Activated T-cell treated with anti-CD3 and anti-CD28 coated beads, Interleukin-2, amount 50 U/mL, for 72 hours (primary cell): ENCODE measurements around the gene TLE1. TPM values are rescaled to one million over a fixed set of nuclear protein-coding genes. Genes with fewer than 3 reads are reported as not detected.

Source experiments
- ATAC-seq, 2 donors: fragments of 150-1000 bp; cut with Tn5 transposase; replicated peaks in 1 of 2; 2 replicates each; pipeline ENCODE4 v1.10.0; 2021; ENCODE audit warnings: moderate library complexity in 2 of 2, mild to moderate bottlenecking in 1 of 2
- DNase-seq, 2 donors: peaks; one replicate each; pipeline ENCODE4 v3.0.0; 2021 to 2022; ENCODE audit warnings: mixed read lengths in 1 of 2
- H3K27ac Mint-ChIP-seq: one replicate; pipeline ENCODE4 v1.8.0; 2022; ENCODE audit warnings: mild to moderate bottlenecking, moderate library complexity, mixed read lengths
- H3K27me3 Mint-ChIP-seq: one replicate; pipeline ENCODE4 v1.8.0; 2022; ENCODE audit warnings: low read depth, mixed read lengths
- H3K36me3 Mint-ChIP-seq, 2 donors: one replicate each; pipeline ENCODE4 v1.8.0; 2022; ENCODE audit warnings: mixed read lengths in 2 of 2, mild to moderate bottlenecking in 1 of 2; ENCODE audit not compliant: insufficient read depth in 2 of 2
- H3K4me1 Mint-ChIP-seq: one replicate; pipeline ENCODE4 v1.8.0; 2022; ENCODE audit warnings: low read depth, mixed read lengths
- H3K4me3 Mint-ChIP-seq, 2 donors: one replicate each; pipeline ENCODE4 v1.8.0; 2022; ENCODE audit warnings: mild to moderate bottlenecking in 2 of 2, mixed read lengths in 2 of 2, moderate library complexity in 2 of 2
- H3K9me3 Mint-ChIP-seq, 2 donors: one replicate each; pipeline ENCODE4 v1.8.0; 2022; ENCODE audit warnings: mixed read lengths in 2 of 2
- total RNA-seq, 2 donors: library from RNA; stranded (reverse); gene quantifications; one replicate each; pipeline ENCODE4 v1.2.3, GENCODE V29; 2022

The TLE1 gene
- total RNA-seq, 2 donors from 2014 or later: 0.30 to 0.34 TPM

GRCh38 chr9:81621118-81621517 lies 68.2 kb downstream of the TLE1 start:
- no peak for ATAC-seq
- peaks cover 8% of the 10 kb centered on the region for H3K4me1 Mint-ChIP-seq
- peaks cover 0 to 2% of the 10 kb centered on the region in 2 donors for H3K9me3 Mint-ChIP-seq
- H3K36me3 Mint-ChIP-seq: peaks cover 0 to 2% of the 10 kb centered on the region in 2 donors
- H3K27me3 Mint-ChIP-seq: peaks cover 12% of the 10 kb centered on the region
- no peak for DNase-seq
- no peak overlapping the region for H3K4me3 Mint-ChIP-seq
- H3K27ac Mint-ChIP-seq: no peak overlapping the region

GRCh38 chr9:81620002-81620390 lies 69.4 kb downstream of the TLE1 start:
- DNase-seq (peak; percentile 11 to 34), ATAC-seq (peak; percentile 62 to 85)
- Mint-ChIP-seq H3K27me3 (peaks cover 12% of the 10 kb centered on the region), H3K27ac (no peak overlapping the region), H3K36me3 (peaks cover 0 to 2% of the 10 kb centered on the region in 2 donors), H3K4me1 (peaks cover 8% of the 10 kb centered on the region), H3K4me3 (peak overlapping the region in 1 of 2 donors; percentile 45), H3K9me3 (peaks cover 0 to 2% of the 10 kb centered on the region in 2 donors)

- Mint-ChIP-seq H3K27me3 (peaks cover 12% of the 10 kb centered on the region), H3K9me3 (peaks cover 0 to 2% of the 10 kb centered on the region in 2 donors), H3K27ac (no peak overlapping the region), H3K36me3 (peaks cover 0 to 2% of the 10 kb centered on the region in 2 donors), H3K4me3 (peak overlapping the region in 1 of 2 donors; percentile 45), H3K4me1 (peaks cover 8% of the 10 kb centered on the region)
- DNase-seq: no peak
- peak; percentile 51 to 53 for ATAC-seq
Measured at GRCh38 chr9:81619353-81620001, 69.9 kb downstream of the TLE1 start.

- Mint-ChIP-seq H3K9me3 (peaks cover 0 to 2% of the 10 kb centered on the region in 2 donors), H3K4me1 (peaks cover 8% of the 10 kb centered on the region), H3K36me3 (peaks cover 0 to 2% of the 10 kb centered on the region in 2 donors), H3K27me3 (peaks cover 8% of the 10 kb centered on the region), H3K27ac (no peak overlapping the region), H3K4me3 (no peak overlapping the region)
- ATAC-seq (no peak), DNase-seq (no peak)
Measured at GRCh38 chr9:81618923-81619322, 70.4 kb downstream of the TLE1 start.

GRCh38 chr9:81616141-81616540 lies 73.2 kb downstream of the TLE1 start:
- ATAC-seq (no peak), DNase-seq (no peak)
- Mint-ChIP-seq H3K4me3 (no peak overlapping the region), H3K27ac (no peak overlapping the region), H3K36me3 (no peaks in the 10 kb centered on the region), H3K27me3 (peaks cover 2% of the 10 kb centered on the region), H3K4me1 (peaks cover 8% of the 10 kb centered on the region), H3K9me3 (no peaks in the 10 kb centered on the region)

- Mint-ChIP-seq H3K36me3 (no peaks in the 10 kb centered on the region), H3K4me3 (no peak overlapping the region), H3K4me1 (no peaks in the 10 kb centered on the region), H3K9me3 (no peaks in the 10 kb centered on the region), H3K27me3 (no peaks in the 10 kb centered on the region), H3K27ac (no peak overlapping the region)
- no peak for DNase-seq
- ATAC-seq: no peak
Measured at GRCh38 chr9:81614335-81614734, 75.0 kb downstream of the TLE1 start.

- no peak for ATAC-seq
- H3K36me3 Mint-ChIP-seq: no peaks in the 10 kb centered on the region
- DNase-seq: no peak
- no peak overlapping the region for H3K27ac Mint-ChIP-seq
- H3K9me3 Mint-ChIP-seq: no peaks in the 10 kb centered on the region
- no peaks in the 10 kb centered on the region for H3K4me1 Mint-ChIP-seq
- H3K4me3 Mint-ChIP-seq: no peak overlapping the region
- H3K27me3 Mint-ChIP-seq: no peaks in the 10 kb centered on the region
Measured at GRCh38 chr9:81613002-81613812, 76.1 kb downstream of the TLE1 start.

GRCh38 chr9:81611664-81612063 lies 77.7 kb downstream of the TLE1 start:
- Mint-ChIP-seq H3K36me3 (no peaks in the 10 kb centered on the region), H3K9me3 (peaks cover 0 to 1% of the 10 kb centered on the region in 2 donors)

GRCh38 chr9:81610740-81611107 lies 78.6 kb downstream of the TLE1 start:
- H3K9me3 Mint-ChIP-seq: peaks cover 0 to 1% of the 10 kb centered on the region in 2 donors
- H3K36me3 Mint-ChIP-seq: no peaks in the 10 kb centered on the region
- no peak for DNase-seq
- no peak overlapping the region for H3K4me3 Mint-ChIP-seq
- no peaks in the 10 kb centered on the region for H3K4me1 Mint-ChIP-seq
- H3K27me3 Mint-ChIP-seq: no peaks in the 10 kb centered on the region
- no peak overlapping the region for H3K27ac Mint-ChIP-seq
- ATAC-seq: no peak

More at GRCh38 chr9:81611664-81612063, 77.7 kb downstream of the TLE1 start:
- no peak for DNase-seq
- no peaks in the 10 kb centered on the region for H3K4me1 Mint-ChIP-seq
- H3K27ac Mint-ChIP-seq: no peak overlapping the region
- ATAC-seq: no peak
- no peaks in the 10 kb centered on the region for H3K27me3 Mint-ChIP-seq
- H3K4me3 Mint-ChIP-seq: no peak overlapping the region

GRCh38 chr9:81609782-81610739 lies 79.3 kb downstream of the TLE1 start:
- no peaks in the 10 kb centered on the region for H3K4me1 Mint-ChIP-seq
- H3K9me3 Mint-ChIP-seq: peaks cover 0 to 1% of the 10 kb centered on the region in 2 donors
- H3K36me3 Mint-ChIP-seq: no peaks in the 10 kb centered on the region
- H3K4me3 Mint-ChIP-seq: no peak overlapping the region
- no peak overlapping the region for H3K27ac Mint-ChIP-seq
- DNase-seq (no peak), ATAC-seq (no peak)
- no peaks in the 10 kb centered on the region for H3K27me3 Mint-ChIP-seq

- ATAC-seq (no peak), DNase-seq (no peak)
- H3K4me1 Mint-ChIP-seq: no peaks in the 10 kb centered on the region
- H3K4me3 Mint-ChIP-seq: no peak overlapping the region
- no peaks in the 10 kb centered on the region for H3K36me3 Mint-ChIP-seq
- H3K27me3 Mint-ChIP-seq: no peaks in the 10 kb centered on the region
- H3K27ac Mint-ChIP-seq: no peak overlapping the region
- H3K9me3 Mint-ChIP-seq: peaks cover 0 to 1% of the 10 kb centered on the region in 2 donors
Measured at GRCh38 chr9:81608289-81608657, 81.1 kb downstream of the TLE1 start.

- ATAC-seq: no peak
- Mint-ChIP-seq H3K36me3 (no peaks in the 10 kb centered on the region), H3K27ac (no peak overlapping the region), H3K9me3 (peaks cover 0 to 1% of the 10 kb centered on the region in 2 donors), H3K4me1 (no peaks in the 10 kb centered on the region), H3K27me3 (no peaks in the 10 kb centered on the region), H3K4me3 (no peak overlapping the region)
- no peak for DNase-seq
Measured at GRCh38 chr9:81607593-81608288, 81.6 kb downstream of the TLE1 start.
